Panc1 (cell line): Measurements from ENCODE around the gene COIL.

Experiments
- CTCF ChIP-seq: fragments of 450-650 bp; IDR thresholded peaks from 2 replicates; pipeline ENCODE4 v1.5.1; 2017; ENCODE audit warnings: mild to moderate bottlenecking
- POLR2AphosphoS5 ChIP-seq: IDR thresholded peaks from 2 replicates; pipeline ENCODE4 v1.6.1; 2012; ENCODE audit warnings: mild to moderate bottlenecking, low read depth, low read length, moderate library complexity
- REST ChIP-seq, 2 experiments: IDR thresholded peaks; 2 replicates each; pipeline ENCODE4 v1.6.1; 2011 to 2012; ENCODE audit warnings: low read depth in 2 of 2, control low read depth in 1 of 2, low read length in 1 of 2, mild to moderate bottlenecking in 1 of 2, moderate library complexity in 1 of 2; ENCODE audit not compliant: insufficient read depth in 1 of 2

GRCh38 chr17:56909742-56910508 lies 50.9 kb downstream of the COIL start:
- no peak for TF ChIP-seq CTCF
- TF ChIP-seq REST (IDR thresholded peaks at IDR 0.05; ENCODE audit: insufficient read depth in 1 of 2, low read depth in 2 of 2, low read length in 1 of 2), result no peak
- TF ChIP-seq POLR2AphosphoS5, result no peak
